Breast epithelium (tissue), 4 donors: ENCODE measurements around the gene FAM81A. TPM values are rescaled to one million over a fixed set of nuclear protein-coding genes. Genes with fewer than 3 reads are reported as not detected.

Experiments
- DNase-seq, 2 donors: peaks; one replicate each; pipeline ENCODE4 v3.0.0-alpha.2; 2019; ENCODE audit warnings: low spot score in 2 of 2
- H3K27ac ChIP-seq, 2 donors: fragments of 200-600 bp; sonication (generic) in 1 of 2; one replicate each; pipeline ENCODE4 v1.5.1; 2016 to 2019; ENCODE audit warnings: mild to moderate bottlenecking in 1 of 2
- H3K27me3 ChIP-seq, 2 donors: fragments of 200-600 bp; sonication (generic) in 1 of 2; one replicate each; pipeline versions ENCODE4 v1.5.1 to v1.6.0; 2017 to 2019; ENCODE audit warnings: control low read depth in 1 of 2, mild to moderate bottlenecking in 1 of 2
- H3K36me3 ChIP-seq: fragments of 200-600 bp; one replicate; pipeline ENCODE4 v1.5.1; 2019
- H3K4me1 ChIP-seq, 2 donors: fragments of 200-600 bp; sonication (generic); one replicate each; pipeline ENCODE4 v1.5.1; 2016 to 2019; ENCODE audit warnings: control low read depth in 1 of 2
- H3K4me3 ChIP-seq, 3 donors: fragments of 200-600 bp; sonication (generic); 1 replicate in 2 of 3; 2 replicates in 1 of 3; pipeline ENCODE4 v1.5.1; 2016 to 2019; ENCODE audit warnings: mild to moderate bottlenecking in 3 of 3, moderate library complexity in 2 of 3
- H3K9me3 ChIP-seq, 2 donors: fragments of 200-600 bp; sonication (generic) in 1 of 2; one replicate each; pipeline ENCODE4 v1.5.1; 2016 to 2019; ENCODE audit warnings: control low read depth in 1 of 2
- POLR2A ChIP-seq: fragments of 450-650 bp; IDR thresholded peaks from one replicate; pipeline ENCODE4 v1.6.1; 2016; ENCODE audit warnings: antibody characterized with exemption, mild to moderate bottlenecking, moderate library complexity
- POLR2AphosphoS5 ChIP-seq, 3 donors: sonication (generic); formaldehyde crosslinking; IDR thresholded peaks; one replicate each; pipeline ENCODE4 v1.6.1; 2017; ENCODE audit warnings: antibody characterized with exemption in 3 of 3
- intact Hi-C: fragments of 100-400 bp; cut with DNase I; formaldehyde crosslinking; loops from one replicate; pipeline ENCODE4 v1.15.1; 2023; ENCODE audit warnings: low total_unique reads
- total RNA-seq, 3 donors: library from RNA; depleted of rRNA; stranded (reverse); fragments of >200 nt; gene quantifications; one replicate each; pipeline ENCODE4 v1.1.0, GENCODE V29; 2016
- TF ChIP-seq, protein P1 (sequence below), 3 donors: fragments of 450-650 bp; IDR thresholded peaks; one replicate each; pipeline ENCODE4 v1.5.1; 2016 to 2017; ENCODE audit warnings: antibody characterized with exemption in 3 of 3, mild to moderate bottlenecking in 3 of 3, moderate library complexity in 3 of 3

FAM81A gene
- total RNA-seq, 3 donors from 2014 or later: 1.2 to 2.3 TPM; not detected in 1

GRCh38 chr15:59413577-59413976, 24.4 kb upstream of the FAM81A start:
- Histone ChIP-seq H3K4me3 (no peak overlapping the region), H3K4me1 (no peaks in the 10 kb centered on the region), H3K27me3 (no peaks in the 10 kb centered on the region), H3K9me3 (no peaks in the 10 kb centered on the region), H3K36me3 (no peaks in the 10 kb centered on the region), H3K27ac (no peak overlapping the region)
- TF ChIP-seq POLR2A (no peak), POLR2AphosphoS5 (IDR thresholded peaks at IDR 0.05) (no peak)
- DNase-seq: no peak
- intact Hi-C loops: no loop called here

DNA sequence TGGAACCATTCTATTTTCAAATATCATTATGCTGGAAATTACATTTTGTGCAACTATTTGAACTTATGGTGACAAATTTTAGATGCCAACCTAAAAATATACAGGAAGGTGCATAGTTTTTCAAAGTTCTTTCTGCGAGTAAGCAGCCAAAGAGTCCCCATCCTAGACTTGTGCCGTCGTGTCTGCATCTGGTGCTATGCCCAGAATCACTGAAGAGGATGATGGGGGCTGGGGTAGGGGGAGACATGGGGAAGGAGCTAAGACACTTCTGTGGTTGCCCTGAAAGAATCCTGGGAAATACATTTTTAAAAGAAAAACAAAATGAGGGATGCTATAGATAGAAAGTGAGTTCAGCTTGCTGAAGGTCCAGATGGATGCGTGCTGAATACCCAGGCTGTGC, 21.2 kb upstream of the FAM81A start:
- no peaks in the 10 kb centered on the region for H3K4me1 ChIP-seq
- H3K36me3 ChIP-seq: no peaks in the 10 kb centered on the region
- no peak overlapping the region for H3K27ac ChIP-seq
- H3K4me3 ChIP-seq: no peak overlapping the region
- no peaks in the 10 kb centered on the region for H3K27me3 ChIP-seq
- TF ChIP-seq POLR2A: no peak
- no peak for TF ChIP-seq POLR2AphosphoS5 (IDR thresholded peaks at IDR 0.05)
- TF ChIP-seq, protein P1, sequence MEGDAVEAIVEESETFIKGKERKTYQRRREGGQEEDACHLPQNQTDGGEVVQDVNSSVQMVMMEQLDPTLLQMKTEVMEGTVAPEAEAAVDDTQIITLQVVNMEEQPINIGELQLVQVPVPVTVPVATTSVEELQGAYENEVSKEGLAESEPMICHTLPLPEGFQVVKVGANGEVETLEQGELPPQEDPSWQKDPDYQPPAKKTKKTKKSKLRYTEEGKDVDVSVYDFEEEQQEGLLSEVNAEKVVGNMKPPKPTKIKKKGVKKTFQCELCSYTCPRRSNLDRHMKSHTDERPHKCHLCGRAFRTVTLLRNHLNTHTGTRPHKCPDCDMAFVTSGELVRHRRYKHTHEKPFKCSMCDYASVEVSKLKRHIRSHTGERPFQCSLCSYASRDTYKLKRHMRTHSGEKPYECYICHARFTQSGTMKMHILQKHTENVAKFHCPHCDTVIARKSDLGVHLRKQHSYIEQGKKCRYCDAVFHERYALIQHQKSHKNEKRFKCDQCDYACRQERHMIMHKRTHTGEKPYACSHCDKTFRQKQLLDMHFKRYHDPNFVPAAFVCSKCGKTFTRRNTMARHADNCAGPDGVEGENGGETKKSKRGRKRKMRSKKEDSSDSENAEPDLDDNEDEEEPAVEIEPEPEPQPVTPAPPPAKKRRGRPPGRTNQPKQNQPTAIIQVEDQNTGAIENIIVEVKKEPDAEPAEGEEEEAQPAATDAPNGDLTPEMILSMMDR (IDR thresholded peaks at IDR 0.05): no peak
- no peak for DNase-seq
- no peaks in the 10 kb centered on the region for H3K9me3 ChIP-seq
- intact Hi-C loops: no loop called here

GRCh38 chr15:59419170-59419569, 18.8 kb upstream of the FAM81A start:
- intact Hi-C loops: no loop called here

DNA sequence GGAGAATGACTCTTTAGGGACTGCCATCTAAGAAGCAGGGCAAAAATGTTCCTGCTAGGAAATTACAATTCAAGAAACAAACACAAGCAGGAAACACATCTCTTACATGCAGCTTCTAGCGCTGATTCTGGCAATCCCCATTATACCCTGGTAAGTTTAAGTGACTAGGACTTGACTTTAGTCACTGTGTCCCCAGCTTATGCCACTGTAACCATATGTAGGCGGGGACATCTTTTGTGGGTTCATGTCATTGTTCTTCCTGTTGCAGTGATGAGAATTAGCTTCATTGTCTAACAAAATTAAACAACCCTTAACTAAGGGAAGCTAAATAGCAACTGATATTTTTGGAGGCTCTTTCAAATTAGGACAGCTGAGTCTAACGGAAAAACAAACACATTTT, 17.9 kb upstream of the FAM81A start:
- Histone ChIP-seq H3K4me1 (no peaks in the 10 kb centered on the region), H3K36me3 (no peaks in the 10 kb centered on the region), H3K4me3 (no peak overlapping the region), H3K27me3 (no peaks in the 10 kb centered on the region), H3K9me3 (no peaks in the 10 kb centered on the region), H3K27ac (no peak overlapping the region)
- TF ChIP-seq POLR2AphosphoS5 (IDR thresholded peaks at IDR 0.05) (no peak), POLR2A (no peak)
- TF ChIP-seq, protein P1 (IDR thresholded peaks at IDR 0.05): no peak
- no peak for DNase-seq
- intact Hi-C loops: no loop called here

More at GRCh38 chr15:59419170-59419569, 18.8 kb upstream of the FAM81A start:
- Histone ChIP-seq H3K4me1 (no peaks in the 10 kb centered on the region), H3K27me3 (no peaks in the 10 kb centered on the region), H3K27ac (no peak overlapping the region), H3K4me3 (no peak overlapping the region), H3K36me3 (no peaks in the 10 kb centered on the region), H3K9me3 (no peaks in the 10 kb centered on the region)
- no peak for DNase-seq
- TF ChIP-seq POLR2AphosphoS5 (IDR thresholded peaks at IDR 0.05): no peak
- TF ChIP-seq, protein P1 (IDR thresholded peaks at IDR 0.05): no peak
- no peak for TF ChIP-seq POLR2A

DNA sequence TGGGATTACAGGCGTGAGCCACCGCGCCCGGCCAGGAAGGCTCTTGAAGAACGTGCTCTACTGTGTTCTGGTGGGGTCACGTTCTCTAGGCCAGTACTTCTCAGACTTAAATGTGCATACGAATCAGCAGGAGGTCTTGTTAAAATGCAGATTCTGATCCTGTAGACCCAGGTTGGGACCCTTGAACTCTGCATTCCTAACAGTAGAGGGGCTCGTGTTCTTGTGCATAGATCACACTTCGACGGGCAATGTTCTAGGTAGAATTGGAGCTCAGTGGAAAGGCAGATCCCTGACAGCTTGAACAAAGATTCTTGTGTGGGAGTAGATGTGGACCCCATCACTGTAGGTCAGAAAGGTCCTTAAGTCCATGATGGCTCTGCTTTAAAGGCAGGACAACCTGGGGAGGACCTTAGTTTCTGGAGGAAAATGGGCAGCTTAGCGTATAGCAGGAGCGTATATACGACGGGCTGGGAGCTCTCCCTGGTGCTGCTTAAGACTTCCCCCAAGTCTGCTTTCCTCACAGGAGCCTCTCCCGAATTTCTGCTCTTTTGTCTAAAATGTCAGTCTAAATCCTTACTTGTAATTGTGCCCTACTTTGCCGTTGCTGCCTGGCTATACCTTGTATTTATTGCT, 16.9 kb upstream of the FAM81A start:
- TF ChIP-seq POLR2A (no peak), POLR2AphosphoS5 (IDR thresholded peaks at IDR 0.05) (no peak)
- TF ChIP-seq, protein P1 (IDR thresholded peaks at IDR 0.05): no peak
- DNase-seq: no peak
- Histone ChIP-seq H3K4me3 (no peak overlapping the region), H3K36me3 (no peaks in the 10 kb centered on the region), H3K9me3 (no peaks in the 10 kb centered on the region), H3K27ac (no peak overlapping the region), H3K27me3 (no peaks in the 10 kb centered on the region), H3K4me1 (no peaks in the 10 kb centered on the region)
- intact Hi-C loops: no loop called here
